ENCODE measurements around the gene NR1D1.

The NR1D1 gene

GRCh38 chr17:40063187-40063771 lies 37.1 kb downstream of the NR1D1 start:
- no peaks in the 10 kb centered on the region for H3K9me3 Mint-ChIP-seq
- ATAC-seq (replicated peaks): peak; percentile 43
- peak overlapping the region; percentile 89 to 92 for H3K4me3 Mint-ChIP-seq
- peak; percentile 21 to 40 (median 35) for DNase-seq
- peaks cover 45 to 49% of the 10 kb centered on the region in 2 donors for H3K4me1 Mint-ChIP-seq (ENCODE audit: low read depth in 2 of 2)
- H3K36me3 Mint-ChIP-seq (ENCODE audit: insufficient read depth): peaks cover 9% of the 10 kb centered on the region
- peak overlapping the region; percentile 29 to 94 for H3K27ac Mint-ChIP-seq
- H3K27me3 Mint-ChIP-seq: peaks cover 0 to 3% of the 10 kb centered on the region in 2 donors

GRCh38 chr17:40062329-40063186 lies 37.8 kb downstream of the NR1D1 start, which contains the start of gene THRA:
THRA (plus strand) TSS chr17:40062965; CDS start chr17:40074489, 11,524 bp downstream.
- DNase-seq (peak; percentile 61 to 66 (median 65)), ATAC-seq (replicated peaks) (peak; percentile 90)
- peaks cover 6% of the 10 kb centered on the region for H3K36me3 Mint-ChIP-seq (ENCODE audit: insufficient read depth)
- H3K9me3 Mint-ChIP-seq: no peaks in the 10 kb centered on the region
- peaks cover 2 to 11% of the 10 kb centered on the region in 2 donors for H3K27me3 Mint-ChIP-seq
- H3K27ac Mint-ChIP-seq: peak within 1 kb of the TSS; percentile 81 to 94
- peaks cover 38 to 42% of the 10 kb centered on the region in 2 donors for H3K4me1 Mint-ChIP-seq (ENCODE audit: low read depth in 2 of 2)
- peak within 1 kb of the TSS; percentile 89 to 92 for H3K4me3 Mint-ChIP-seq

GRCh38 chr17:40061609-40062038 lies 38.8 kb downstream of the NR1D1 start:
- Mint-ChIP-seq H3K27me3 (peaks cover 7 to 20% of the 10 kb centered on the region in 2 donors), H3K9me3 (no peaks in the 10 kb centered on the region), H3K4me3 (peak overlapping the region; percentile 74 to 84), H3K36me3 (ENCODE audit: insufficient read depth) (peaks cover 3% of the 10 kb centered on the region), H3K4me1 (ENCODE audit: low read depth in 2 of 2) (peaks cover 30 to 35% of the 10 kb centered on the region in 2 donors), H3K27ac (peak overlapping the region; percentile 33 to 81)
- DNase-seq (no peak), ATAC-seq (replicated peaks) (no peak)

GRCh38 chr17:40060887-40061608 lies 39.3 kb downstream of the NR1D1 start:
- Mint-ChIP-seq H3K27ac (no peak overlapping the region), H3K36me3 (ENCODE audit: insufficient read depth) (peaks cover 3% of the 10 kb centered on the region), H3K27me3 (peaks cover 12 to 26% of the 10 kb centered on the region in 2 donors), H3K4me1 (ENCODE audit: low read depth in 2 of 2) (peaks cover 30 to 32% of the 10 kb centered on the region in 2 donors), H3K4me3 (peak overlapping the region in 1 of 2 donors; percentile 74), H3K9me3 (no peaks in the 10 kb centered on the region)
- DNase-seq (no peak), ATAC-seq (replicated peaks) (no peak)

- no peak overlapping the region for H3K4me3 Mint-ChIP-seq
- H3K4me1 Mint-ChIP-seq (ENCODE audit: low read depth in 2 of 2): peaks cover 21 to 24% of the 10 kb centered on the region in 2 donors
- peaks cover 4% of the 10 kb centered on the region for H3K36me3 Mint-ChIP-seq (ENCODE audit: insufficient read depth)
- H3K27me3 Mint-ChIP-seq: peaks cover 12 to 29% of the 10 kb centered on the region in 2 donors
- ATAC-seq (replicated peaks): no peak
- H3K27ac Mint-ChIP-seq: no peak overlapping the region
- no peak for DNase-seq
- H3K9me3 Mint-ChIP-seq: no peaks in the 10 kb centered on the region
Measured at GRCh38 chr17:40059729-40060475, 40.5 kb downstream of the NR1D1 start.

GRCh38 chr17:40058865-40059264 lies 41.5 kb downstream of the NR1D1 start:
- DNase-seq (no peak), ATAC-seq (replicated peaks) (no peak)
- Mint-ChIP-seq H3K36me3 (ENCODE audit: insufficient read depth) (peaks cover 11% of the 10 kb centered on the region), H3K27me3 (peaks cover 12 to 29% of the 10 kb centered on the region in 2 donors), H3K4me3 (no peak overlapping the region), H3K27ac (no peak overlapping the region), H3K4me1 (ENCODE audit: low read depth in 2 of 2) (peaks cover 13 to 22% of the 10 kb centered on the region in 2 donors), H3K9me3 (no peaks in the 10 kb centered on the region)

- ATAC-seq (replicated peaks) (no peak), DNase-seq (no peak)
- Mint-ChIP-seq H3K27me3 (peaks cover 12 to 29% of the 10 kb centered on the region in 2 donors), H3K27ac (peak overlapping the region in 1 of 2 donors; percentile 49), H3K9me3 (no peaks in the 10 kb centered on the region), H3K4me1 (ENCODE audit: low read depth in 2 of 2) (peaks cover 10 to 21% of the 10 kb centered on the region in 2 donors), H3K36me3 (ENCODE audit: insufficient read depth) (peaks cover 13% of the 10 kb centered on the region), H3K4me3 (no peak overlapping the region)
Measured at GRCh38 chr17:40058186-40058784, 42.1 kb downstream of the NR1D1 start.

GRCh38 chr17:40056379-40057015 lies 43.9 kb downstream of the NR1D1 start:
- peaks cover 20% of the 10 kb centered on the region for H3K36me3 Mint-ChIP-seq (ENCODE audit: insufficient read depth)
- H3K27ac Mint-ChIP-seq: no peak overlapping the region
- peaks cover 8 to 15% of the 10 kb centered on the region in 2 donors for H3K4me1 Mint-ChIP-seq (ENCODE audit: low read depth in 2 of 2)
- no peak overlapping the region for H3K4me3 Mint-ChIP-seq
- ATAC-seq (replicated peaks) (no peak), DNase-seq (no peak)
- H3K9me3 Mint-ChIP-seq: no peaks in the 10 kb centered on the region
- H3K27me3 Mint-ChIP-seq: peaks cover 12 to 29% of the 10 kb centered on the region in 2 donors

Measured in effector memory CD8-positive, alpha-beta T cell (primary cell).